K562 treated with DMSO at 1 percent for 24 hours (cell line): ENCODE data around the gene ZSCAN5A. TPM values are rescaled to one million over a fixed set of nuclear protein-coding genes. Genes with fewer than 3 reads are reported as not detected.

Experiments
- total RNA-seq: library from RNA; unstranded; fragments of 300-600 nt; gene quantifications from 2 replicates; pipeline ENCODE4 v1.2.3, GENCODE V29; 2022; ENCODE audit warnings: low read depth; ENCODE audit not compliant: insufficient read depth

Gene ZSCAN5A
- 6.4 and 11.1 TPM in 2 replicates for total RNA-seq

GRCh38 chr19:56314381-56315076, at the start of gene ZSCAN5A:
Gene ZSCAN5A, minus strand, starts transcription at chr19:56314839. Its CDS starts 89,793 bp downstream, at chr19:56225046.

GRCh38 chr19:56272161-56272798, 42.4 kb downstream of the ZSCAN5A start, which contains the start of gene EDDM13:
Gene EDDM13, plus strand, starts transcription at chr19:56272748. Its CDS starts 87 bp downstream, at chr19:56272835.

GRCh38 chr19:56201973-56202372, 112.7 kb downstream of the ZSCAN5A start, which contains the start of gene ZSCAN5C:
Gene ZSCAN5C, plus strand, starts transcription at chr19:56202273. Its CDS starts 3,641 bp downstream, at chr19:56205914.

GRCh38 chr19:56197646-56198045, 117.0 kb downstream of the ZSCAN5A start, which contains the start of gene ZSCAN5B:
Gene ZSCAN5B, minus strand, starts transcription at chr19:56197783. Its CDS starts 4,731 bp downstream, at chr19:56193052.

GRCh38 chr19:56175861-56176307, 138.8 kb downstream of the ZSCAN5A start, which contains the start of gene GALP:
Gene GALP, plus strand, starts transcription at chr19:56176008. Its CDS starts 1,101 bp downstream, at chr19:56177109.

Other genes with a start within 250 kb of the ZSCAN5A start
- 58.6 and 68.6 TPM in 2 replicates for gene ZNF787, start 193.5 kb downstream of the ZSCAN5A start, total RNA-seq
- 48.0 and 48.7 TPM in 2 replicates for gene ZNF444, start 173.6 kb downstream of the ZSCAN5A start, total RNA-seq
- gene GALP, start 138.8 kb downstream of the ZSCAN5A start, total RNA-seq: not detected in 2 replicates
- 0.34 TPM in 1 of 2 replicates, not detected in the other for gene ZSCAN5B, start 117.1 kb downstream of the ZSCAN5A start, total RNA-seq
- not detected in 2 replicates for gene ZSCAN5C, start 112.6 kb downstream of the ZSCAN5A start, total RNA-seq
- not detected in 2 replicates for gene EDDM13, start 42.1 kb downstream of the ZSCAN5A start, total RNA-seq
- 1.3 and 2.1 TPM in 2 replicates for gene ZNF582, start 78.7 kb upstream of the ZSCAN5A start, total RNA-seq
- gene ZNF583, start 89.5 kb upstream of the ZSCAN5A start, total RNA-seq: 0.78 and 0.86 TPM in 2 replicates
- not detected in 2 replicates for gene ZNF667, start 162.5 kb upstream of the ZSCAN5A start, total RNA-seq
- not detected in 2 replicates for gene ZNF471, start 193.0 kb upstream of the ZSCAN5A start, total RNA-seq
- not detected in 2 replicates for gene ZFP28, start 224.1 kb upstream of the ZSCAN5A start, total RNA-seq